GM18502 (cell line): Measurements from ENCODE around the gene NUTM1.
A peak's percentile ranks its signal among the peaks of the same experiment; 100 is the strongest.
"Not testable (repeated sequence)": the region's sequence is repeated elsewhere in the genome, so short reads cannot be mapped to it uniquely, and the experiment has no call there.

Experiments used
- ATAC-seq: cut with Tn5 transposase; IDR thresholded peaks from one replicate; pipeline ENCODE4 v1.9.1; 2021; ENCODE audit warnings: mild to moderate bottlenecking; ENCODE audit not compliant: unreplicated experiment, poor library complexity

The NUTM1 gene

DNA sequence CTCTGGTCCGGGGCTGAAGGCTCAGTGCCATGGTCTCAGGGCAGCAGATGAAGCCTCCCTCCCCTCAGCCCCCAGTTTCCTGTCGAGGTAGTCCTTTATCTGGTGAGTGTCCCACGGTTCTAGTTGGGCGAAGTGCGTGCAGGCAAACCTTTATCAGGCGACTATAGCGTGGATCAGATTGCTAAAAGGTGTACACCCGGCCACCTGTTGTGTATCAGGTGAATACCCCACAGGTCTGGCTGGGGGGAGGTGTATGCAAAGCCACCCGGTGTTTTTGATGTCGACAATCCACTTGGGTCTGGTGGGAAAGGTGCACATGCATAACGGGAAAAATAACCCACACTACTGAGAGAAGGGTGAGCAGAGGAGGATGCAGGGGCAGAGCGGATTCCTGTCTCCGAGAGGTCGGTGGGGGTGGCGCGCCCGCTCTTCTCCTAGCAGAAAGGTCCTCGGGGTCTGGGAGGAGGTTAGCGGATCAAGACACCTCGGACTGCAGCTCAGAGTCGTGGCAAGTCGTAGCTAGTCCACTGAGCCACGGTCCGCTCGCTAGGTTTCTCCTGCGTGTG, 6.0 kb upstream of the NUTM1 start:
- ATAC-seq: peak; percentile 15

DNA sequence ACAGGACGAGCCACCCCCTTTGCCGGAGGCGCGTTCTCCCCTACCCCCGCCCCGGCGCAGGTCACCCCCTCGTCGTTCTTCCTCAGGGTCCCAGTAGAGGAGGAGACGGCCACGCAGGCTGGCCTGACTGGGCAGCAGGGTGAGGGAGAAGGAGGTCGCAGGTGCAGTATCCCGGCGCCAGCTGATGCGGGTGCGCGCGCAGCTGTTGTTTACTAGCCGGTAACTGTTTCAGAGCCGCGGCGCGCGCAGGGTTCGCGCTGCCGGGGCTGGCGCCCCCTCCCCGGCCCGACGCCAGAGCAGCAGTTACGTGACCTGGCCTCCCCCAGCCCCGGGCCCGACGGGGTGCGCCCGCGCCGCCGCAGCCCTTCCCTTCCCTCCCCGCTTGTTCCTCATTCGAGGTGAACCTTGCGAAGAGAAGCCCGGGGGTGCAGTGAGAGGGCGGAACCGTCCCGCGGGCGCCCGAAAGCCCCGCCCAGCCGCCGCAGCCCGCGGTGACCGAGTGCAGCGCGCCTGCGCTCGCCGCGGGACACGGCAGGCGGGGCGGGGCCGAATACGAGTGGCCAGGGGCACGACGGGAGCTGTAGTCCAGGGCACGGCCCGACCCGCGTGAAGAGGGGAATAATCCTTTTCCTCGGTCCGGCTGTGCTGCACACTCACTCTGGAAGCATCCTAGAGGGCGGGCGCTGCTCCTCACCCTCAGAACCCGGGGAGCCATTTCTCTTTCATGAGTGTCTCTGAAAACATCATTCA, 5.4 kb upstream of the NUTM1 start, which contains the start of gene SLC12A6:
Gene SLC12A6 (minus strand): TSS at position 225 of the 750 bp plus-strand sequence. CDS start 1,101 bp downstream, outside the sequence.
- peak; percentile 69 for ATAC-seq

DNA sequence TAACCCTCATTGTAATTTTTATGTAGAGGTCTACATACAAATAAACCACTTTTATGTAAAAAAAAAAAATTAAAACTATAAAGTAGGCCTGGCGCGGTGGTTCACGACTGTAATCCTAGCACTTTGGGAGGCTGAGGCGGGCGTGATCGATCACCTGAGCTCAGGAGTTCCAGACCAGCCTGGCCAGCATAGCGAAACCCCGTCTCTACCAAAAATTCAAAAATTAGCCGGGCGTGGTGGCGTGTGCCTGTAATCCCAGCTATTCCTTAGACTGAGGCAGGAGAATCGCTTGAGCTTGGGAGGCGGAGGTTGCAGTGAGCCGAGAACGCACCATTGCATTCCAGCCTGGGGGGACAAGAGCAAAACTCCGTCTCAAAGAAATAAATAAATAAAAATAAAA, 4.8 kb upstream of the NUTM1 start:
- ATAC-seq: no peak

DNA sequence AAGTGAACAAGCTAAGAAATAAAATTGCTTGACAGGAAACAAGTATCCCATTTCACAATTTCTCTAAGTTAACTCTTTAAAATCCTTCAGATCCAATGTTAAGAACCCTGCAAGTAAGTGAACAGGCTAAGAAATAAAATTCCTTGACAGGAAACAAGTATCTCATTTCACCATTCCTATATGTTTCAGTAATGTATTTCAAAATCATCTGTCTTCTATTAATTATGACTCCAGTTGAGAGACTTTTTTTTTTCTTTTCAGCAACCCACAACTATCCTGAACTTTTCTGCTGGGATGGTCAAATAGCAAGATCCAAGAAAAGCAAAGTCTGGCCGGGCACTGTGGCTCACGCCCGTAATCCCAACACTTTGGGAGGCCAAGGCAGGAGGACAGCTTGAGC, 3.2 kb upstream of the NUTM1 start:
- ATAC-seq: no peak

DNA sequence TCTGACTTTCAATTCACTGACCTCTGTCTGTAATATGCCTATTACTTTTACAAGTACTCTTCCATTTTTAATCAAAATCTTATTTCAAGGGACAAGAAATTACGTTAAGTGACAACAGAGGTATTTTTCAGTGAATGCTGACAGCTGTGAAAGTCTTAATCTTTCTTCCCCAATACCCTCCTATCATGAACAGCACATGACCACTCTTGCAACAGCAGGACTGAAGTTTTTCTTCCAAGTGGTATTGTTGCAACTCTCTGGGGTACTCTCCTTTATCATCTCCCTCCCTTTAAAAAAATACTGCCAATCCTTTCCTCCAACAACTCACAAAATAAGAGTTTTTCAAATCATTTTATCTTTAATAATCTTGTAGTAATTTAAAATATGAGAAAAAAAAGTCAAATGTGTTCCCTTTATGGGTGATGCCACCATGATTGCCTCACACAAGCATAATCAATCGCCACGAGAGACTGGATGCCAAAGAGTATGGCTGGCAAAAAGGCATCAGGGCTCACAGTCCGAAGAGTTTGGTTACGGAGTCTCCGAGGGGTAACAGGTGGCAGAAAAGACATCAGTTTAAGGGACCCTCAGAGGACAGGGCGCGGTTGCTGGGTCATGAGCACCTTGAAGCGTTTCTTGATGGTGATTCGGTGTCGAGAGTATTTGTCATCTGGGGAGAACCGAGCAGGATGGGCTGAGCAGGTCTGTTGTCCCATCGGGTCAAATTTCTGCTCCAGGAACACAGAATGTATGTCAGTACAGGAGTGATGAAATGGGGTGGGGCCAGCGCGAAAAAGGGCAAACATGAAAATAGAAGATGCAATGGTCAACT, 1.5 kb upstream of the NUTM1 start:
- ATAC-seq: no peak

DNA sequence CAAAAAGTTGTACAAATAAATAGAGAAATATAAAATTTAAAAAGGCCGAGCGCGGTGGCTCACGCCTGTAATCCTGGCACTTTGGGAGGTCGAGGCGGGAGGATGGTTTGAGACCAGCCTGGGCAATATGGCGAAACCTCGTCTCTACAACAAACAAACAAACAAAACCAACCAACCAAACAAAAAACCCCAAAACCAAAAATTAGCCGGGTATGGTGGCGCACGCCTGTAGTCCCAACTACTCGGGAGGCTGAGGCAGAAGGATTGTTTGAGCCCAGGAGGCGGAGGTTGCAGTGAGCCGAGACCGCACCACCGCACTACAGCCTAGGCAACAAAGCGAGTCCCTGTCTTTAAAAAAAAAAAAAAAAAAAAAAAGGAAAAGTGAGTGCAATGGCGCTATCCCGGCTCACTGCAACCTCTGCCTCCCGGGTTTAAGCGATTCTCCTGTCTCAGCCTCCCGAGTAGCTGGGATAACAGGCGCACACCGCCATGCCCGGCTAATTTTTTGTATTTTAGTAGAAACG, 840 bp upstream of the NUTM1 start:
- not testable (repeated sequence) for ATAC-seq

DNA sequence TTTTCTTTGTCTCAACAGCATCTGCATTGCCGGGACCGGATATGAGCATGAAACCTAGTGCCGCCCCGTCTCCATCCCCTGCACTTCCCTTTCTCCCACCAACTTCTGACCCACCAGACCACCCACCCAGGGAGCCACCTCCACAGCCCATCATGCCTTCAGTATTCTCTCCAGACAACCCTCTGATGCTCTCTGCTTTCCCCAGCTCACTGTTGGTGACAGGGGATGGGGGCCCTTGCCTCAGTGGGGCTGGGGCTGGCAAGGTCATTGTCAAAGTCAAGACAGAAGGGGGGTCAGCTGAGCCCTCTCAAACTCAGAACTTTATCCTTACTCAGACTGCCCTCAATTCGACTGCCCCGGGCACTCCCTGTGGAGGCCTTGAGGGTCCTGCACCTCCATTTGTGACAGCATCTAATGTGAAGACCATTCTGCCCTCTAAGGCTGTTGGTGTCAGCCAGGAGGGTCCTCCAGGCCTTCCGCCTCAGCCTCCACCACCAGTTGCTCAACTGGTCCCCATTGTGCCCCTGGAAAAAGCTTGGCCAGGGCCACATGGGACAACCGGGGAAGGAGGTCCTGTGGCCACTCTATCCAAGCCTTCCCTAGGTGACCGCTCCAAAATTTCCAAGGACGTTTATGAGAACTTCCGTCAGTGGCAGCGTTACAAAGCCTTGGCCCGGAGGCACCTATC, 5.0 kb downstream of the NUTM1 start:
- ATAC-seq: no peak

DNA sequence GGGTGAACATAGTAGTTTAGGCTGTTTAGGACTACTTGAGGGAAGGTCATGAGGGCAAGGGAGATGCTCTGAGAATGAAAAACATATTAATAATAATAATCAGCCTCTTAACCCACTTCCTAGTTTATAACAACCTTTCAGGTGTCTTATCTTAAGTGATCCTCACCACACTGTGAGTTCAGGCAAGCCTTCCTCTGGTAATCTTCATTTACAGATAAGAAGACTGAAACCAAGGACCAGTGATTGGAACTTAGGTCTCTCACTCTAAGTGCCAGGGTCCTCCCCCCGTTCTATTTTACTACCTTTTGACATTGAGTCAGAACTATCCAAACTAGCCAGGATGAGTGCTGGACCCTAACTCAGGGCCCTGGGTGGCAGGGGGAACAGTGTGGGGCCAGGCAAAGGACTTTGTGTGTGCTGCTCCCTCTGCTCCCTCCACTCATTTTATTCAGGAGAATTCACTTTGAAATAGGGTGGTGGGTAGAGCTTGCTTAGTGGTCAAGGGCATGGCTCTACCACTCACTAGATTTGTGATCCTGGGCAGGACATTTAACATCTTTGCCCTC, 5.7 kb downstream of the NUTM1 start:
- no peak for ATAC-seq

DNA sequence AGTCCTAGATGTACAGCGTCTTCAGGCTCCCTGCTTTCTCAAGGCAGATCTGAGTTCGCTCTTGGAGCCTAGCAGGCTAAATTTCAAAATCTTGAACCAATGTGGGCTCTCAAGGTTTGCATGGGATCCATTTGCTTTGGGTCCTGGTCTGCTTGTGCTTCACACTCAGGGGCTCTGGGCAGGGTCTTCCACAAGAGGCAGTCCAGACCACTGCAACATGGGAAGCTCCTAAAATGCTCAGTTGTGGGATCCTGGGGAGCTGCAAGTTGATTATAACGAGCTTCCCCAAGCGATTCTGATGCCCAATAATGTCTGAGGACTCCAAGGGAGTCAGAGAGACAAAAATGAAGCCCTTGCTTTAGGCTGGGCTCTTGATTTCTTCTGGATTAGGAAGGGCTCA, 6.7 kb downstream of the NUTM1 start:
- no peak for ATAC-seq

DNA sequence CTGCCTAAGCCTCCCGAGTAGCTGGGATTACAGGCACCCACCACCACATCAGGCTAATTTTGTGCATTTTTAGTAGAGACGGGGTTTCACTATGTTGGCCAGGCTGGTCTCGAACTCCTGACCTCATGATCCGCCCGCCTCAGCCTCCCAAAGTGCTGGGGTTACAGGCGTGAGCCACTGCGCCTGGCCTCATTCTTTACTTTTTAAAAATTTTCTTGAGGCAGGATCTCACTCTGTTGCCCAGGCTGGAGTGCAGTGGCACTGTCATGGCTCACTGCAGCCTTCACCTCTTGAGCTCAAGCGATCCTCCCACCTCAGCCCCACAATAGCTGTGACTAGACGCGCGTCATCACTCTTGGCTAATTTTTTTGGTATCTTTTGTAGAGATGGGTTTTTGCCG, 9.9 kb downstream of the NUTM1 start:
- not testable (repeated sequence) for ATAC-seq

DNA sequence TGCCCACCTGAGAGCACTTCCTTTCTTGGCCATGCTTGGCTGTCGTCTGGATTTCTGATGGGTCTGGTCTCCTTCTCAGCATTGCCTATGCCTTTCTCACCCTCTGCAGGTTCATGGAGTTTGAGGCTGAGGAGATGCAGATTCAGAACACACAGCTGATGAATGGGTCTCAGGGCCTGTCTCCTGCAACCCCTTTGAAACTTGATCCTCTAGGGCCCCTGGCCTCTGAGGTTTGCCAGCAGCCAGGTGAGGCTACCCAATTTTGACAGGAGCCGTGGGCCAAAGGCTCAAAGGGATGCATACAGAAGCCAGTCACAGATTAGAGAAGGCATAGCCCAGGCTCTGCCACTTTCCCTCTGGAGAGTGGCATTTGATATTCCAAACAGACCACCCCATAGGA, 10.5 kb downstream of the NUTM1 start:
- no peak for ATAC-seq

DNA sequence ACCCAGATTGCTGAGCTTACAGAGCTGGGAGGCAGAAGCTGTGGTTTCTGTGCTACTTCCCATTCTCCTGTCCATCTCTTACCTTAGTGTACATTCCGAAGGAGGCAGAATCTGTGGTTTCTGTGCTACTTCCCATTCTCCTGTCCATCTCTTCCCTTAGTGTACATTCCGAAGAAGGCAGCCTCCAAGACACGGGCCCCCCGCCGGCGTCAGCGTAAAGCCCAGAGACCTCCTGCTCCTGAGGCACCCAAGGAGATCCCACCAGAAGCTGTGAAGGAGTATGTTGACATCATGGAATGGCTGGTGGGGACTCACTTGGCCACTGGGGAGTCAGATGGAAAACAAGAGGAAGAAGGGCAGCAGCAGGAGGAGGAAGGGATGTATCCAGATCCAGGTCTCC, 11.2 kb downstream of the NUTM1 start:
- ATAC-seq: no peak

DNA sequence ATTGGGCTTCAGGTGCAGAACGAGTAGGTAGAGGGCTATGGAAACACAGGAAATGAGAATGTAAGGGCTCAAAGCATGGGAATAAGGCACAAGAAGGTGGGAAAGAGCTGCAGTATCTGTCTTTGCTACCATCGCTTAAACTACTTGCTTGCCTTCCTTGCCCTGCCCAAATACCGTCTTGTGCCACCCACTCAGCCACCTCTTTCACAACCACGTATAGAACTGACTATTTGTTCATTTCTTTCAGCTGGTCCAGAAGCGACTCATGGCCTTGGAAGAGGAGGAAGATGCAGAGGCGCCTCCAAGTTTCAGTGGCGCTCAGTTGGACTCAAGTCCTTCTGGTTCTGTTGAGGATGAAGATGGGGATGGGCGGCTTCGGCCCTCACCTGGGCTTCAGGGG, 12.1 kb downstream of the NUTM1 start:
- ATAC-seq: no peak

DNA sequence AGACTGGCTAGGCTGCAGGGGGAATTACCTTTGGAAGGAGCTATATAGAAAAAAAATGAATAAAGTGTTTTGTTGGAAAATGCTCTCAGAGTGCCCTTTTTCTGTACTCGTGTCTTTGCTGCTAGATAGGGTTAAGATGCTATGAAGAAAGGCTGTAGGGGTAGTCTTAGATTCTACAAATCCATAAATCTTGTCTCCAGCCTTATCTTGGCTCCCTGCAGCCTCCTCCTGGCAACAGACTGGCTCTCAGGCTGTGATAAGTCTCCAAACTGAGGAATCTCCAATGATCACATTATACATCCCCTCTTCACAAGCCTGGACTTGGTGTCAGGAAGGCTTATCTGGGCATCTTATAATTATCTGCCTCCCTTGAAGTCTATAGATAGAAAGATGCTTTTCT, 14.5 kb downstream of the NUTM1 start:
- no peak for ATAC-seq

DNA sequence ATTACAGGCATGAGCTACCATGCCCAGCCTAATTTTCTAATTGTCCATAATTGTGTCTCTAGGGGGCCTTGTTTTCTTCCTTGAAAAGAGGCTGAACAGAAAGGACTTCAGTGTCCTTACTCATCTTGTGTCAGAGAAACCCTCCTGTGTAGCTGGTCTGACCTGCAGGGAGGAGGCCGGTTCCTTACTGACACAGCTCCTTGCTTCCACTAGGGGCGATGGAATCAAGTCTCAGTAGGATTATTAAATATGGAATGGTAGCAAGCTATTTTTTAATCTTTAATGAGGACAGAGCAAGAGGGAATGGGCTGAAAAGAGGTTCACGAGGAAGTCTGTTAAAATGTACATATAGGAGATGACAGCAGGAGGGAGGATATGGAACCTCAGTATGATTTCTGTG, 15.3 kb downstream of the NUTM1 start:
- no peak for ATAC-seq

DNA sequence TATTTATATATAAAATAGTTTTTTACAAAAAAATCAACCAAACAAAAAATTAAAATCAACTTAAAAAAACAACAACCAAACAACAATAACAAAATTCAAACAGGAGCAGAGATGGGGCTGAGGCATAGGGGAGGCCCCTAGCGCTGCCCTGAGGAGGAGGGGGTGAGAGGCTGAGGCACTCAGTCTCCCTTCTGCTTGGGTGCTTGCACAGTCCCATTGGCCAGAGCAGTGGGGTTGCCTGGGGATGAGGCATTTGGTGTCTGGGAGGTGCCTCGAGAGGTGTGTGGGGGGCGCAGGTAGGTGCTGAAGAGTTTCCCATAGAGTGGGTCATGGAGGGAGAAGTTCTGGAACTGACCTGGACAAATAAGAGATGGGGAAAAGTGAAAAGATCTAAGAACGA, 15.8 kb downstream of the NUTM1 start:
- no peak for ATAC-seq

DNA sequence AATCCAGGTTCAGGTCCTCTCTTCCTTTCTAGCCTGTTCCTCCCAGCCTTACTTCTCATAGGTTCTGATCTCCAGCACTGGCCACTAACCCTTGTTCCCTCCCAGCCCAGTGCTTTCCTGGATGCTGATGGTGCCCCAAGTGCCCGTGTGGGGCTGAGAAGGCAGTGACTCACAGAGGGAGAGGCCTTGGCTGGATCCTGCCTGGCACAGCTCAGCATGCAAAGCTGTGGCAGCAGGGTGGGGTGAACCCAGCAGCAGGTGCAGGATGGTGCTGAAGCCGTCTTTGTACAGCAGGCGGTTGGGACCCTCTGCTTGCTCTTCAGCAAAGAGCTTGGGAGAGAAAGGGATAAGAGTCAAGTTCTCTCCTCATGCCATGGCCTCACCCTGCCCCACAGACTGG, 16.3 kb downstream of the NUTM1 start:
- ATAC-seq: no peak

DNA sequence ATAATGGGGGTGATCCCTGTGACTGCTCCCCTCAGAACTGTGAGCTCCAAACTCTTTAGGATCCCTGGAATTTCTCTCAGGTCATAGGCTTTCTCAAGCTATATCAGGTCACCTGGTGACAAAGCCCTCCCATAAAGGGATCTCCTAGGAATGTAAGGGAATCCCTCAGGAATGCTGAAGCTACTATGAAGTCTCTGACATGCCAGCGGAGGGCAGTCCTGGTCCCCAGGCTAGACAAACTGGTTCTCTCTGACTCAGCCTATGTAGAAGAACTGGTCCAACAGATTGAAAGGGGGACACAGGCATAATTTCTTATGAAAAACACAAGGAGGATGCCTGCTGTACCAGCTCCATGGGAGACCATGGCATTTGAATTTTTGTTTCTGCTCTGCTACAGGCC, 17.2 kb downstream of the NUTM1 start:
- ATAC-seq: no peak

DNA sequence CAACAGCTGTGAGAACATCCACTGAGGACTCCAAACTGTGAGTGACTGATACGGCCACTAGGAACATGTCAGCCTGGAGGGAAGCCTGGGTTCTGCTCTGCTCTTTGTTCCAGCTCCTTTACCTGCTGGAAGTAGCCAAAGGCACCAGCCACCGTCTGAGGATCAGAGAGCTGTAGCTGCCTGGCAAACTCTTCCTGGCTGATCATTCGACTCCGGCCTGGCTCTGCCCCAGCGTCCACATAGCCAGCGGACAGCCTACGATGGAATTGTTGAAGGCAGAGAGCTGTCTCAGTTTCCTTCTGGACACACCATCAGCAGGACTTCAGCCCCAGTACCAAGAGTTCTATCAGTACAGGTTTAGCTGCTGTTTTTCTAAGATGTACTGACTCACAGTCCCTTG, 18.2 kb downstream of the NUTM1 start:
- no peak for ATAC-seq

DNA sequence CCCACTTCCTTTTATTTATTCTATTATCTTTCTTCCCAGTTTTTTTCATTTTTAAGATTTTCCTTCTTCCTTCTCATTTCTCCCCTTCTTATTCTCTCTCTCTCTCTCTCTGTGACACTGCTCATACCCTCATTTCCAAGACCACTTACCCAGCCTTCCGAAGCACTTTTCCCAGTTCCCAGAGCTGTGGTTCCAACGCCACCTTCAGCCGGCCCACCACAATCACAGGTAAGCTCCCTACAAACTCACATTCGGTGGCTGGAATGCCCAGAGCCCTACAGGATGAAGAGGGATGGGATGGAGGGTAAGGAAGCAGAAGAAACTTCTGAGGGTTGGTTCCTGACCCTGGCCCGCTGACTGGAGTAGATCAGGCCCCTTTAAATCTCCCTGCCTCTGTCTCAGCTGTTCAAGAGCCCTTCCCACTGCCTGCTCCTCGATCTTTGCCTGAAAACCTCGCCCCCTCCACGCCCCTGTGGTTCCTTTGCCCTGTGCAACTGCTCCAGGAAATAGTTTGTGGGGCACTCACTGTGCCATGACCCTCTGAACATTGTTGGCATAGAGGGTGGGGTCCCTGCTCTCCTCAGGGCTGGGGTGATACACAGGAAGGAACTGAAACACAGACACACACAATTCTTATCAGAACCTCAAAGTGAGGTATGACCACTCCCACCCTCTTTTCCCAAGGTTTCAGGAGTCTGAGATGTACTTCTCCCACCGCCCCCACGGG, 19.1 kb downstream of the NUTM1 start:
- ATAC-seq: no peak
